ENCODE measurements around the gene GUCA2A. TPM values are rescaled to one million over a fixed set of nuclear protein-coding genes. Genes with fewer than 3 reads are reported as not detected.

GUCA2A gene
- total RNA-seq, 4 donors from 2014 or later = 6.0 TPM; not detected in 3

DNA sequence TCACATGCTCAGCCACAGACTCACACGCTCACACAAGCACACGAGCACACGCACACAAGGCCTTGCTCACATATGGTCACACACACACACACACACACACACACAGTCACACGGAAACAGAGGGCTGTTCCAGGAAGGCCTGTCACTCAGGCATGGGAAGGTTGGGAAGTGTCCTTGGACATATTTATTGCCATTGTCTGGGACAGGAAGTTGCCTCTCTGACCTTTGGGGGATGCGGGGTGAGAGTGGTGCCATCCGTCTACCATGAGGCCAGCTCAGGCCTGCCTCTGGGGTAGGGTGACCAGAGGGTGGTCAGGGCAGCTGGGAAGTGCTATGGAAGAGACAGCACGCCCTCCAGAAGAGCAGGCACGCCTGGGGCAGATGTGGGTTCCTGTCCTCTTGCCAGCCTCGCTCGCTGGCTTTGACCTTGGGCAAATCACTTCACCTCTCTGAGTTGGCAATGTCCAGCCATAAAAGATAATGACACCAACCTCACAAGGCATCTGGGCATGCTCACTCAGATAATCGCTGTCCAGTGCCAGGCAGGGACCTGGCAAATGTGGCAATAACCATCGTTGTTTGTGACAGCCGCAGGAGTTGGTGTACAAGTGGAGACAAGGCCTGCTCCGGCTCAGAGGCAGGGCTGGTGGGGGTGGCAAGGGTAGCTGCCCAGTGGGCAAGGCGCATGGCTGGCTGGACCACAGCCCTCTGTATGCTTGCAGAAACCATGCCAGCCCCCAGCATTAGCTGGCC is 8.0 kb upstream of the GUCA2A start:
- H3K27me3 ChIP-seq = no peaks in the 10 kb centered on the region
- peak overlapping the region; percentile 2 to 60 (median 39) for H3K27ac ChIP-seq
- no peaks in the 10 kb centered on the region for H3K9me3 ChIP-seq
- DNase-seq = peak in 1 of 2 donors; percentile 45
- in situ Hi-C loops (cut with MboI; ENCODE audit: low sequenced_read_pairs in 4 of 4) = loop anchor here in 2 of 4 donors (10.0 kb wide), 2 partner anchors 152 to 598 kb away; no protein-coding TSS in a partner anchor
- ATAC-seq = peak in 1 of 2 donors; percentile 54
- TF ChIP-seq, protein P1, sequence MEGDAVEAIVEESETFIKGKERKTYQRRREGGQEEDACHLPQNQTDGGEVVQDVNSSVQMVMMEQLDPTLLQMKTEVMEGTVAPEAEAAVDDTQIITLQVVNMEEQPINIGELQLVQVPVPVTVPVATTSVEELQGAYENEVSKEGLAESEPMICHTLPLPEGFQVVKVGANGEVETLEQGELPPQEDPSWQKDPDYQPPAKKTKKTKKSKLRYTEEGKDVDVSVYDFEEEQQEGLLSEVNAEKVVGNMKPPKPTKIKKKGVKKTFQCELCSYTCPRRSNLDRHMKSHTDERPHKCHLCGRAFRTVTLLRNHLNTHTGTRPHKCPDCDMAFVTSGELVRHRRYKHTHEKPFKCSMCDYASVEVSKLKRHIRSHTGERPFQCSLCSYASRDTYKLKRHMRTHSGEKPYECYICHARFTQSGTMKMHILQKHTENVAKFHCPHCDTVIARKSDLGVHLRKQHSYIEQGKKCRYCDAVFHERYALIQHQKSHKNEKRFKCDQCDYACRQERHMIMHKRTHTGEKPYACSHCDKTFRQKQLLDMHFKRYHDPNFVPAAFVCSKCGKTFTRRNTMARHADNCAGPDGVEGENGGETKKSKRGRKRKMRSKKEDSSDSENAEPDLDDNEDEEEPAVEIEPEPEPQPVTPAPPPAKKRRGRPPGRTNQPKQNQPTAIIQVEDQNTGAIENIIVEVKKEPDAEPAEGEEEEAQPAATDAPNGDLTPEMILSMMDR (IDR thresholded peaks at IDR 0.05 in 4 of 5, conservative IDR thresholded peaks at IDR 0.05 in 1 of 5) = no peak
- TF ChIP-seq POLR2A (IDR thresholded peaks at IDR 0.05) = no peak
- H3K4me1 ChIP-seq = peaks cover 13 to 18% of the 10 kb centered on the region in 2 donors
- no peak overlapping the region for H3K4me3 ChIP-seq
- H3K36me3 ChIP-seq = no peaks in the 10 kb centered on the region
- intact Hi-C loops (cut with DNase I; ENCODE audit: low total_unique reads) = loop anchor here (1.0 to 10.0 kb wide), 3 partner anchors 25 to 598 kb away; partner anchors contain the start of genes PPCS and ZMYND12

DNA sequence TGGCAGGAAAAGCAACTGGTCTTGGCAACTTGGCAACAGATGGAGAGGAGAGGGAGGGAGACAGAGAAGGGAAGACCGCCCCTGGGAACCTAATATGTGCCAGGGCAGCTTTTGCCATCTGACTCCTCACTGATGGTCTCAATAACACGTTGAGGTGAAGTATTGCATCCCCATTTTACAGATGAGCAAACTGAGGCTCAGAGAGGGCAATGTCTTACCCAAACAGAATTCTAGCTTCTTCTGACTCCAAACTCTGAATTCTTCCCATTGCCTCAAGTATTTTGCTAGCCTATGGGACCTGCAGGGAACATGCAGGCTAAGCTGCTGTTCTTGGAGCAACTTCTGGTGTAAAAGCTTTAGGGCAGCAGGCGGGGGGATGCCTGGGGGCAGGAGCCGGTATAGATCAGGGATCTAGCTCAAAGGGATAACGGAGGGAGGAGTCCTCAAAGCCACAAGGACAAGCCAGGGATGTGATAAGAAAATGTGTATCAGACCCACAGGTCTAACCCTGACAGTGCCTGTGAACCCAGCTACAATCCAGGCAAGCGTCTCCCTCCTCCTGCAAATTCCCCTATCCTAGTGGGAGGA is 7.2 kb upstream of the GUCA2A start:
- TF ChIP-seq, protein P1 (IDR thresholded peaks at IDR 0.05 in 4 of 5, conservative IDR thresholded peaks at IDR 0.05 in 1 of 5) = no peak
- TF ChIP-seq POLR2A (IDR thresholded peaks at IDR 0.05) = no peak
- no peaks in the 10 kb centered on the region for H3K36me3 ChIP-seq
- in situ Hi-C loops (cut with MboI; ENCODE audit: low sequenced_read_pairs in 4 of 4) (loop anchor here in 2 of 4 donors (10.0 kb wide), 2 partner anchors 153 to 597 kb away; no protein-coding TSS in a partner anchor), intact Hi-C loops (cut with DNase I; ENCODE audit: low total_unique reads) (loop anchor here (2.0 to 10.0 kb wide), 2 partner anchors 283 to 597 kb away; partner anchors contain the start of genes PPCS and ZMYND12)
- no peaks in the 10 kb centered on the region for H3K9me3 ChIP-seq
- ATAC-seq (no peak), DNase-seq (no peak)
- H3K4me3 ChIP-seq = no peak overlapping the region
- H3K4me1 ChIP-seq = peaks cover 13 to 18% of the 10 kb centered on the region in 2 donors
- no peak overlapping the region for H3K27ac ChIP-seq
- H3K27me3 ChIP-seq = no peaks in the 10 kb centered on the region

DNA sequence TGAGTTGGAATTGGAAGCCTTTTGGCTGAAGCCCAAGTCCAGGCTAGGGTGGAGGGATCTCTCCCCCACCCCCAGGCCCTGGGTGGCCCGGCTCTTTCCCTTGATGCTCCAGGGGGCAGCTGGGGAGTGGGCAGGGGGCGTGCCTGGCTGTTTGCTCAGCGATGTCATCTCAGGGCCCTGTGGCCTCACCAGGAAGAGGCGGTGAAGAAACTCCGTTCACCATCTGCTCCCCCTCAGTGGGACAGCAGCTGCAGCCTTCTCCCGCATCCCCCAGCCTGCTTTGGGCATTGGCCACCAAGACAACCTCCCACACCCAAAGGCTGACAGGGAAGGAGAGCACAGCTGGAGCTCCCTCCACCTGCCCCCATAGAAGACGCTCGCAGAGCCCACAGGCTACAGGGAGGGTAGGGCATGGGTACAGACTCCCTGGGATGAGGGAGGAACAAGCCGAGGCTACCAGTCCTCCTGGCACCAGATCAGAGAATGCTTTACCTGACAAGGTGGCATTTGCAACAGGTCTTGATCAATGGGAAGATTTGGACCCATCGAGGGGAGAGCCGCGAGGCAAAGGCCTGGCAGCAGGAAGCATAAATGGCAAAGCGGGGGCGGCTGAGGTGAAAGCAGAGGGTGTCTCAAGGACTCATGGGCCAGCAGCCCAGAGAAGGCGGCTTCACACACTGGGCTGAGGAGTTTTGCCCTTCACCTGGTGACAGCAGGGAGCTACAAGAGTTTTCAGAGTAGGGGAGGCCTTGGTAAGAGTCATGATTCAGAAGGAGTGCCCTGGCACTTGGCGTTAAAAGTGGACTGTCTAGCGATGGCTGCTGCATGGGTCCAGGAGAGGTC is 6.5 kb upstream of the GUCA2A start:
- DNase-seq (no peak), ATAC-seq (no peak)
- Histone ChIP-seq H3K4me3 (no peak overlapping the region), H3K9me3 (no peaks in the 10 kb centered on the region), H3K36me3 (no peaks in the 10 kb centered on the region), H3K4me1 (peaks cover 14 to 18% of the 10 kb centered on the region in 2 donors), H3K27me3 (no peaks in the 10 kb centered on the region), H3K27ac (no peak overlapping the region)
- intact Hi-C loops (cut with DNase I; ENCODE audit: low total_unique reads) = loop anchor here (10.0 kb wide), 1 partner anchor 284 kb away; the partner anchor contains the start of genes PPCS and ZMYND12
- in situ Hi-C loops (cut with MboI; ENCODE audit: low sequenced_read_pairs in 4 of 4) = loop anchor here in 2 of 4 donors (10.0 kb wide), 2 partner anchors 154 to 596 kb away; no protein-coding TSS in a partner anchor
- TF ChIP-seq, protein P1 (IDR thresholded peaks at IDR 0.05 in 4 of 5, conservative IDR thresholded peaks at IDR 0.05 in 1 of 5) = no peak
- TF ChIP-seq POLR2A (IDR thresholded peaks at IDR 0.05) = no peak

DNA sequence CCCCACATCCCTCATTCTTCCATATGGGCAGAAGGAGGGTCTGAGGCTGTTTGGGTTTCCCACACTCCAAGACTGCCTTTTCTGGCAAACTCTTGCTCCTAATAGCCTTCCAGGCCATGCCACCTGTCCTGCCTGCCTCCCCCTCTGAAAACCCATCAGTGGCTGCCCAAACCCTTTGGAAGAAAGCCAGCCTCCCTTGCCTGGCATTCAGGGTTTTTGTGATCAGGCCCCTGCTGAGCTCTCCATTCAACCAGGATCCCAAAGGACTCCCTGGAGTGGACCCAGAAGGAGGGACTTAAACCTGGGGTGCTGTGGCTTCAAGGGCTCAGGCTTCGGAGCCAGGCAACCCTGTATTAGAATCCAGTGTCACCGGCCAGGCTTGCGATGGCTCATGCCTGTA is 4.2 kb upstream of the GUCA2A start:
- ATAC-seq = no peak
- Histone ChIP-seq H3K27ac (no peak overlapping the region), H3K4me3 (no peak overlapping the region), H3K9me3 (no peaks in the 10 kb centered on the region), H3K36me3 (no peaks in the 10 kb centered on the region), H3K4me1 (peaks cover 18 to 22% of the 10 kb centered on the region in 2 donors), H3K27me3 (no peaks in the 10 kb centered on the region)
- intact Hi-C loops (cut with DNase I; ENCODE audit: low total_unique reads) (no loop called here), in situ Hi-C loops (cut with MboI; ENCODE audit: low sequenced_read_pairs in 4 of 4) (loop anchor here in 1 of 4 donors (10.0 kb wide), 1 partner anchor 594 kb away; no protein-coding TSS in a partner anchor)
- TF ChIP-seq, protein P1 (IDR thresholded peaks at IDR 0.05 in 4 of 5, conservative IDR thresholded peaks at IDR 0.05 in 1 of 5) = no peak
- TF ChIP-seq POLR2A (IDR thresholded peaks at IDR 0.05) = no peak
- DNase-seq = no peak
